ENCODE measurements around the gene YRDC.
"Not testable (repeated sequence)": the region's sequence is repeated elsewhere in the genome, so short reads cannot be mapped to it uniquely, and the experiment has no call there.

YRDC gene

DNA sequence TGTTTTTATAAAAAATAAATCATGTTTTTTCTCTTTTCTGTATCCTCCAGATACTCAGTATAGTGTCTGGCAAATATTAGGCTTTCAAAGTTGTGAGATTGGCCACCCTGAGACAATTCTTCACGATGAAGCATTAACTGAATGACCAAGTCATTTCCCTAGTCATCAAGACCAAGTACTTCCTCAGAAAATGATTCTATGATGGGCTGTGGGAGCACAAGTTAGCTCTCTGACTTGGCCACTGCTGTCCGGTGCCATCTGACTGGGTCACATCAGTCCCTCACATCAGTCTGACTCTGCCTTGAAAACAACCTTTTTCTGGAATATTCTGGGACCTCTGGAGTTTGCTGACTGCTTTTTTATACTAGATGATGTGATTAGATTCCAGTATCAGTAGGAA, 13.5 kb upstream of the YRDC start:
- no peak for DNase-seq

- DNase-seq = no peak
Observed at GRCh38 chr1:37817481-37817880, 9.5 kb upstream of the YRDC start.

DNA sequence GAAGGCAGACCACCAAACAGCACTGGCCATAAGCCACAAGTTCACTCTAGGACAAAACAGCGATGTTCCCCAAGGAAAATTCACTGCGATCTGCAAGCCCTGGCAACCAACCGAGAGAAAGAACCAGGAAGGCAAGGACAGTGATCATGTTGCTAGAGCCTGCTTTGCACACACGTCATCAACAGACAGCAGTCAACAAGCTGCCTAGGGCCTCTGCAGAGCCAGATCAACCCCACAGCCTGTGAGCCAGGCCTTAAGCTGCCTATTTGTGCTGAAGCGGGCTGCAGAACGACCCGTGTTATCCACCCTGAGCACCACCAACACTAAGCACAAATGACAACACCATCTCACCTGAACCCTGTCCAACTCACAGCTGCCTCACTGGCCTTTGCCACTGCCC, 6.2 kb upstream of the YRDC start:
- DNase-seq = no peak

DNA sequence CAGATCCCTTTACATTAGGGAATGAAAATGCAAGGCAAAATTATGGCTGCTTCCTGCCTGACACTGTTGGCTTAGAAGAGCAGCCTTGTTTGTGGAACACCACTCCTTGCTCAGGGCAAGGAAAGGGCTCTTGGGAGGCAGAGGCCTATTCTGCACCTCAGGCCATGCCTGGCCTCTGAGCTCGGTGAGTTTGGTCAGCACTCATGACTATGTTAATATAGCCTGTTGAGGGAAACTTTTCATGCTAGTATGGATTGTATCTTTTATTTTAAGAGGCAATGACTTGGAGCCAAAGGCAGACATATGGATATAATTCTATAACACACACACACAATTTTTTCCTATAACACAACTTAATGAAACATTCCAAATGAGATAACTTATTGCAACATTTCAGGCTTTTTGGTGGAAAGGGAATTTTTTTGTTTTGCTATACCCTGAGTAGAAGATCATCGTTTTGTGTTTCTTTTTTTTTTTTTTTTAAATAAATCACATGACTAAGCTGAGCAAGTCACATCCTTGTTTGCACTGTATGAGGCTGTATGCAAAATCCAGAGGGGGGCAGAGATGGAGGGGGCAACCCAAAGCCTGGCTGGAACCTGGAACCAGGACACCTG, 5.6 kb upstream of the YRDC start:
- DNase-seq = no peak

DNA sequence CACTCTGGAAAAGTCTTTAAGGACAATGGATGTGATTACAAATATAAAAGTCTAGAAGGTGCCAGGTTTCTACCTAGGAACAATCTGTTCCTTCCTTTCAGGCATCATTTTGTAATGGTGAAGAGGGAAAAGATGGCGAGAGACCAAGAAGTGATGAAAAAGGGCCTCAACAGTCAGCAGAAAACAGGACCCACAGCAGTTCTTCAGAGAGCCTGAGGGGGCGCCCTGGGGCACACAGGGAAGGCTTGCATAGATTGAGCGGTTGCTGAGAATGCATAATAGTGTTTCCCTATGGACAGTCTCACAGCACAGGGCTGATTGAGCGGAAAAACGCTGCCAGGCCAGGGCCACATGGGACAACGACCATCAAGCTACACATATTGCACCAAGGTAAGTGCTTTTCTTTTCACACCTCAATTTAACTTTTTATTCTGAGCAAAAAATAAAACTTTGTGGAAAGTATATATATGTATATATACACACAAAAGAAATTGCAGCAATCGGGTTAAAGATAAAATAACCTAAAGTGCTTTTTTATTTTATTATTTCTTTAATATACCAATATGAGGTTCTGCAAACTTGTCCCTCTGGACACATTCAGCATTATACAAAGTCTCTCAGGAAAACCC, 3.1 kb upstream of the YRDC start:
- DNase-seq = peak; percentile 68

DNA sequence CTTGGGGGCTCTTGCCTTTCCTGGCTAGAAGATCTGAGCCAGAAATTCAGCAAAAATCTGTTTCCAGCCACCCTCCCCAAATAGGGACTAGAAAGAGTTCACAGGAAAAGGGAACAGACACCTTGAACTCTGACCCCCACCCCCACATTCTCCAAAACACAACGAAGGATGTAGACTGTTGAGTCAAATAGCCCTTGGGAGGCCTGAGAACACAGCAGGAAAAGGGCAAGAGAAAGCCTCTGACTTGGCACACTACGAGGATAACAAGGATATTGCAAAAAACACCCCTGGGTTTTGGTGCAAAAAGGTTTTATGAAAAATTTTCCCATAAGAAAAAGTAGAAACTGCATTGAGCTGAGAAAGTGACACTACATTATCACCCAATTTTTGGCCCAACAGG, 1.9 kb upstream of the YRDC start:
- no peak for DNase-seq

DNA sequence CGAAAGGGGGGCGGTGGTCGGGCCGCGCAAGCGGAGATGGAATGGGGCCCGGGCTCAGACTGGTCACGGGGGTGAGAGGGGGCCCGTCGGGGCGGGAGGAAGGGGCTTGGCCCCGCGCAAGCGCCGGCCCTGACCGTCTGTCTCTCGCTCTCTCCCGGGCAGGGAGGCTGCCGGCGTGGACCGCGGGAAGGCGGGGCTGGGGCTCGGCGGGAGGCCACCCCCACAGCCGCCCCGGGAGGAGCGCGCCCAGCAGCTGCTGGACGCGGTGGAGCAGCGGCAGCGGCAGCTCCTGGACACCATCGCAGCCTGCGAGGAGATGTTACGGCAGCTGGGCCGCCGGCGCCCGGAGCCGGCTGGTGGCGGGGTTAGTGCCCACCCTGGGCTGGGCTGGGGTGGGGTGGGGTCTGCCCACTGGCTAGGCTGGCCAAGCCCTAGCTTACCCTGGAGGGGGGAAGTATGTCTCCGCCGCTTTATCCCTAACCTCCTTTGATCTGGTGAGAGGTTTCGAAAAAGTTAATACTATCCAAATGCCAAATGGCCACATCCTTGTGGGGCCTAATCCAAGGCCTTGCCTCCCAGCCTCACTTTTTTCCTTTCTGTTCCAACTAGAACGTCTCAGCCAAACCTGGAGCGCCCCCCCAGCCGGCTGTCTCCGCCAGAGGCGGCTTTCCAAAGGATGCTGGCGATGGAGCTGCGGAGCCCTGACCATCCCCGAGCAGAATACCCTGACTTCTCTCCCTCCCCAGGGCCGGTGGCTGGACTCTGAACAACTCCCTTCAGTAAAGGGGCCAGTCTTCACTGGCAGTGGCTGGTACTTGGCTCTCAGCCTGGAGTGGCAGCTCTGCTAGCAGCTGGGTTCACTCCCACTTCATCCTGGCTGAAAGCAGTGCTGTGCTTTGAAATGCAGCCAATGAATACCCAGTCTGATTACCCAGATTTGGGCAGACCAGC, 636 bp upstream of the YRDC start:
- no peak for DNase-seq

- DNase-seq = no peak
Observed at GRCh38 chr1:37807220-37807554, 821 bp downstream of the YRDC start.

- no peak for DNase-seq
Observed at GRCh38 chr1:37802439-37802838, 5.6 kb downstream of the YRDC start.

DNA sequence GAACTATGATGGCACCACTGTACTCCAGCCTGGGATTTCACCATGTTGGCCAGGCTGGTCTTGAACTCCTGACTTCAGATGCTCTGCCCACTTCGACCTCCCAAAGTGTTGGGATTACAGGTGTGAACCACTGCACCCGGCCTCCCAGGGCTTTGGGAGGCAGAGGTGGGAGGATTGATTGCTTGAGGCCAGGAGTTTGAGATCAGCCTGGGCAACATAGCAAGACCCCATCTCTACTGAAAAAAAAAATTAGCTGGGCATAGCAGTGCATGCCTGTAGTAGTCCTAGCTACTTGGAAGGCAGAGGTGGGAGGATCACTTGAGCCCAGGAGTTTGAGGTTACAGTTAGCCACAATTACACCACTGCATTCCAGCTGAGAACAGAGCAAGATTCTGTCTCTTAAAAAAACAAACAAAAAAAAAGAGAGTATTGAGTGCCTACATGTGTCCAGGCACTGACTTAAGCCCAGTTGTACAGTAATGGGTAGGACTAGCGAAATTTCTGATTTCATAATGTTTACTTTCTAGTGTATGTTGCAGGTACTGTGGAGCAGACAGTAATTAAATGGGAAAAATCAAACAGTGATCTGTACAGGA, 10.2 kb downstream of the YRDC start:
- no peak for DNase-seq

GRCh38 chr1:37795340-37796125, 12.5 kb downstream of the YRDC start:
- DNase-seq = peak; percentile 50

DNA sequence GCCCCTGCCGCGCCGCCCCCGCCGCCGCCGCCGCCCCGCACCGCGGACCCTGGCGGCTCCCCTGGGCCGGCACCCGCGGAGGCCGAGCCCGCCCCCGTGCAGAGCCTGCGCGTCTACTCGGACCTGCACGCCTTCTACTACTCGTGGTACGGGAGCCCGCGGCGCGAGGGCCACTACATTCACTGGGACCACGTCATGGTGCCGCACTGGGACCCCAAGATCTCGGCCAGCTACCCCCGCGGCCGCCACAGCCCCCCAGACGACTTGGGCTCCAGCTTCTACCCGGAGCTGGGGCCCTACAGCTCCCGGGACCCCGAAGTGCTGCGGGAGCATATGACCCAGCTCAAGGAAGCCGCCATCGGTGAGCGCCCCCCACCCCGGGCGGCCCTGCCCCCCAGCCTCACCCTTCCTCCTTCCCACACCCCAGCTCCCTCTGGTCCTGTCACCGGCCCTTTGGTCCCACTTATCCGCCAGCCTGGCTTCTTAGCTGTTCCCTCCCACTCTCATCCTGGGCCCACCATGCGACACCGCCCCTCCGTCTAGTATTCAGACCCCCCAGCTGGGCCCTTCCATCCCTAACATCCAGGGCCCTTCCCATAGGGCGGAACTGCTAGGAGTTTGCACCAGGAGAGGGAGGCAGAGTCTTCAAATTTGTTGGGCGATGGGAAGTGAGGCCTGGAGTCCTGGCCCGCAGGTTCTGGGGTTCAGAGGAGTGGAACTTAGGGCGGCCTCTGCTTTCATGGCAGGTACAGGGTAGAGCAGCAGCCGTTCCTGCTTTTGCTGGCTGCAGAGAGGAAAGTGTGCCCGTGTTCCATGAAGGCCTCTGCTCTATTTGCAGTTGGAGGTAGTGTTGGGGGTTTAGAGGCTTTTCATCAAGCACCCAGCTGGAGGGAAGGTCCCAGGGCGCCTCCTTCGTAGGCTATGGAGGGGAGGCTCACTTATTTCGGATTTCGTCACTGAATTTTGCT, 13.4 kb downstream of the YRDC start:
- no peak for DNase-seq

DNA sequence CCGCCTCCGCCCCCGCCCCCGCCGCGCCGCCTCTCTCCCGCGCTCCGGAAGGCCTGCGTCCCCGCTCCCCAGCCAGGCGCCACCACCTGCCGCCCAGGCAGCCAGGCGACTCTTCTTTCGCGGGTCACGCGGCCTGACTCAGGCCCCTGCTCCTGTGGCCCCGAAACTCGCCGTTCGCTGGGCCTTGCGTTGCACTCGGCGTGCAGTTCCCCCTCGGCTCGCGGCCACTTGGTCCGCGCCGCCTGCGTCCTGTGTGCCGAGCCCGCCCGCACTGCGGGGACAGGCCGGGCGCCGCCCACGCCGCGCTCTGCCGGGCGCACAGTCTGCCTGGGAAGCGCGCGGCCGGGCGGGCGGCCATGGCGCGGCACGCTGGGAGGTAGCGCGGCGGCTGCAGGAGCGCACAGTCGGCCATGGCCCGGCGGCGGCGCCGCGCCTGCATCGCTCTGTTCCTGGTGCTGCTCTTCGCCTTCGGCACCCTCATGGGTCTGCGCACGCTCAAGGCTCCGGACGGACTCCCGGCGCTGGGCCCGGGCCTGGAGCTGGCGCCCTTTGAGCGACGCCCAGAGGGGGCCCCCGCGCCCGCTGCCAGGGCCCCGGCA, 14.1 kb downstream of the YRDC start, which contains the start of gene MANEAL:
Gene MANEAL, plus strand, starts transcription at position 75 of the 599 bp plus-strand sequence. Its CDS starts 336 bp downstream, at position 411.
- DNase-seq = peak; percentile 43

- no peak for DNase-seq
Observed at GRCh38 chr1:37792943-37793686, 14.9 kb downstream of the YRDC start.

DNA sequence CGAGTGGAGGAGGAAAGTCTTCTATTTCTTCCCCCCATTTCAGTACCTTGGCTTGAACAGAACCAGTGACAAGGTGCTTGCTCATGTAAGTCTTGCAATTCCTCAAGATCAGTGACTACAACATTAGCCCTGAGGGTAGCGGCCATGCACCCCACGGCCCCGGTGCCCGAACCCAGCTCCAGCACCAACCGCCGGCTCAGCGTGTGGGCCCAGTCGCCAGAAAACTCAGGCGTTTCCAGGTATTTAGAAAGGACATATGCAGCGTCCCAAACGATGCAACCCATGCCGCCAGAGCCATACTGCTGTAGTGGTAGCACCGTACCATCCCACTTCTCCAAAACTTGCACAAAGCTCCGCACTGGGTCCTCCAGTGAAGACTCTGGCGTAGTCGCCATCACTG, 25.5 kb downstream of the YRDC start:
- no peak for DNase-seq

DNA sequence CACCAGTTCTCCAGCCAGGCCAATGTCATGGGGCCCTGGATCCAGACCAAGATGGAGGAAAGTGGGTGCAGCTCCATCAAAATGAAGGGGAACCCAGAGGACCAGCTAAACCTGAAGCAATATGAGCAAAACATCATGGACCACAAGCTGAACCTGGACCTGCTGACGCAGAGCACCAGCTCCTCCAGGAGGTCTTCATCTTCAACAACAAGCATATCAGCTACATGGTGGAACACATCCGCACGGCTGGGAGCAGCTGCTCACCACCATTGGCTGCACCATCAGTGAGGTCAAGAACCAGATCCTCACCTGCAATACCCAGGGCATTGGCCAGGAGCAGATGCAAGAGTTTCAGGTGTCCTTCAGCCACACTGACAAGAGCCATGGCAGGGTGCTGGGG, 29.4 kb downstream of the YRDC start:
- no peak for DNase-seq

- DNase-seq = no peak
Observed at GRCh38 chr1:37776946-37777516, 31.0 kb downstream of the YRDC start.

GRCh38 chr1:37771440-37771839, 36.6 kb downstream of the YRDC start:
- not testable (repeated sequence) for DNase-seq

DNA sequence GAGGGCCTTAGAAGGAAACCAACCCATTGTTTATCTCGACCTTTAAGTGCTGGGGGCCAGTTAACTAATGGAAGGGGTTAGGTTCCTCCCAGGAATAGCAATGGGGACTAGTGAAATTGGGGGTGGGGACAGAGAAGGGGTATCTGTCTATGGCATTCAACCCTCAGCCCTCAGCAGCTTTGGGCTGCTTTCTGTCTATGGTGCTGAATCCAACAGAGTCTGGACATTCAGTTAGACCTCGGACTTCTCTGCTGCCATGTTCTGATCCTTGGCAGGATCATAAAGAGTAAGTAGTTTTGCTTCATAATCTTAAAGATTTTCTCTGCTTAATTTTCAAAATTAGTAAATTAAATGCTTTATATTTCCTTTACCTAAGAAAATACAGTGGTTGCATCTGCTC, 40.5 kb downstream of the YRDC start:
- no peak for DNase-seq
